Loucy (cell line): ENCODE measurements around the gene SYT13.

ENCODE experiments used
- H2AFZ ChIP-seq: fragments of 200-600 bp; sonication (generic); 2 replicates; pipeline ENCODE4 v1.6.0; 2016; ENCODE audit warnings: antibody characterized with exemption, mild to moderate bottlenecking, low read length, moderate library complexity
- H3F3A ChIP-seq: fragments of 200-600 bp; 2 replicates; pipeline ENCODE4 v1.6.0; 2016; ENCODE audit warnings: antibody characterized with exemption, low read depth, mild to moderate bottlenecking
- H3K27me3 ChIP-seq: fragments of 200-600 bp; sonication (generic); 2 replicates; pipeline ENCODE4 v1.6.1; 2014; ENCODE audit warnings: low read length, mild to moderate bottlenecking; ENCODE audit not compliant: insufficient read depth, poor library complexity, severe bottlenecking
- H3K36me3 ChIP-seq: fragments of 200-600 bp; sonication (generic); 2 replicates; pipeline ENCODE4 v1.6.1; 2016; ENCODE audit warnings: low read length; ENCODE audit not compliant: insufficient read depth
- H3K4me1 ChIP-seq: fragments of 200-600 bp; sonication (generic); 2 replicates; pipeline ENCODE4 v1.5.1; 2014; ENCODE audit warnings: low read length, mild to moderate bottlenecking; ENCODE audit not compliant: insufficient read depth, poor library complexity, severe bottlenecking
- H3K4me2 ChIP-seq: fragments of 200-600 bp; sonication (generic); 2 replicates; pipeline ENCODE4 v1.6.0; 2014; ENCODE audit warnings: antibody characterized with exemption, low read length, low read depth, mild to moderate bottlenecking; ENCODE audit not compliant: poor library complexity, severe bottlenecking
- H3K4me3 ChIP-seq: fragments of 200-600 bp; sonication (generic); 2 replicates; pipeline ENCODE4 v1.5.1; 2014; ENCODE audit warnings: low read length, mild to moderate bottlenecking, mixed read lengths; ENCODE audit not compliant: poor library complexity, severe bottlenecking
- H3K79me2 ChIP-seq: fragments of 200-600 bp; sonication (generic); 2 replicates; pipeline ENCODE4 v1.6.1; 2014; ENCODE audit warnings: low read length; ENCODE audit not compliant: insufficient read depth
- H3K9ac ChIP-seq: fragments of 200-600 bp; sonication (generic); 2 replicates; pipeline ENCODE4 v1.6.0; 2014; ENCODE audit warnings: mild to moderate bottlenecking, low read depth, low read length, moderate library complexity; ENCODE audit not compliant: poor library complexity, severe bottlenecking
- H3K9me2 ChIP-seq: fragments of 200-600 bp; sonication (generic); replicated peaks from 2 replicates; pipeline ENCODE4 v1.6.1; 2016; ENCODE audit warnings: low read depth, low read length, mixed read lengths
- H3K9me3 ChIP-seq: fragments of 200-600 bp; sonication (generic); 2 replicates; pipeline ENCODE4 v1.6.1; 2014; ENCODE audit warnings: mild to moderate bottlenecking, antibody characterized with exemption, low read length, low read depth; ENCODE audit not compliant: insufficient read depth
- H4K20me1 ChIP-seq: fragments of 200-600 bp; sonication (generic); 2 replicates; pipeline ENCODE4 v1.6.0; 2014; ENCODE audit warnings: antibody characterized with exemption, low read length, mild to moderate bottlenecking; ENCODE audit not compliant: insufficient read depth, poor library complexity, severe bottlenecking
- CTCF ChIP-seq: fragments of 200-600 bp; sonication (generic); conservative IDR thresholded peaks from 2 replicates; pipeline ENCODE4 v1.5.1; 2014; ENCODE audit warnings: mild to moderate bottlenecking, antibody characterized with exemption, low read length
- EZH2phosphoT487 ChIP-seq: fragments of 200-600 bp; IDR thresholded peaks from 2 replicates; pipeline ENCODE4 v1.6.1; 2018; ENCODE audit warnings: antibody characterized with exemption, mild to moderate bottlenecking, moderate library complexity, borderline replicate concordance

The SYT13 gene

GRCh38 chr11:45301537-45302246 is 15.6 kb upstream of the SYT13 start:
- Histone ChIP-seq H2AFZ (no peak overlapping the region), H3K4me2 (peak overlapping the region; percentile 59), H3K9me2 (no peaks in the 10 kb centered on the region), H3F3A (no peaks in the 10 kb centered on the region), H4K20me1 (no peaks in the 10 kb centered on the region), H3K79me2 (no peaks in the 10 kb centered on the region), H3K4me1 (peaks cover 31% of the 10 kb centered on the region), H3K9ac (peak overlapping the region; percentile 5), H3K4me3 (peak overlapping the region; percentile 14), H3K9me3 (no peaks in the 10 kb centered on the region), H3K36me3 (no peaks in the 10 kb centered on the region), H3K27me3 (no peaks in the 10 kb centered on the region)
- TF ChIP-seq CTCF (peak; percentile 41), EZH2phosphoT487 (no peak)

- Histone ChIP-seq H3F3A (no peaks in the 10 kb centered on the region), H3K4me2 (no peak overlapping the region), H3K9ac (no peak overlapping the region), H3K27me3 (no peaks in the 10 kb centered on the region), H3K9me3 (no peaks in the 10 kb centered on the region), H2AFZ (no peak overlapping the region), H4K20me1 (no peaks in the 10 kb centered on the region), H3K4me3 (no peak overlapping the region), H3K4me1 (peaks cover 22% of the 10 kb centered on the region), H3K79me2 (no peaks in the 10 kb centered on the region), H3K9me2 (no peaks in the 10 kb centered on the region), H3K36me3 (no peaks in the 10 kb centered on the region)
- no peak for TF ChIP-seq CTCF
- TF ChIP-seq EZH2phosphoT487 = no peak
These were observed 14.6 kb upstream of the SYT13 start for GRCh38 chr11:45300715-45301114.

GRCh38 chr11:45298718-45299117 is 12.6 kb upstream of the SYT13 start:
- H3K36me3 ChIP-seq = no peaks in the 10 kb centered on the region
- H3K4me3 ChIP-seq = no peak overlapping the region
- H3K9ac ChIP-seq = no peak overlapping the region
- H3K79me2 ChIP-seq = no peaks in the 10 kb centered on the region
- no peak overlapping the region for H2AFZ ChIP-seq
- peaks cover 17% of the 10 kb centered on the region for H3K4me1 ChIP-seq
- no peaks in the 10 kb centered on the region for H3F3A ChIP-seq
- H3K9me3 ChIP-seq = no peaks in the 10 kb centered on the region
- no peak overlapping the region for H3K4me2 ChIP-seq
- no peaks in the 10 kb centered on the region for H3K27me3 ChIP-seq
- H4K20me1 ChIP-seq = no peaks in the 10 kb centered on the region
- TF ChIP-seq CTCF (no peak), EZH2phosphoT487 (no peak)
- no peaks in the 10 kb centered on the region for H3K9me2 ChIP-seq
